ENCODE results near the gene NFU1. TPM values are rescaled to one million over a fixed set of nuclear protein-coding genes. Genes with fewer than 3 reads are reported as not detected.

NFU1 gene
- total and polyA plus RNA-seq, 9 of the 15 experiments (the other 6 are each of a cell fraction or from before 2014, with no cell fraction given): 33.3 to 61.8 (median 53.7) TPM

GRCh38 chr2:69437751-69438154 lies 518 bp upstream of the NFU1 start (continued):
- TF ChIP-seq HMGN3 (IDR thresholded peaks at IDR 0.05; ENCODE audit: borderline replicate concordance, extremely low read depth, insufficient read length, low read depth, low read length): no peak
- TF ChIP-seq, protein P1, sequence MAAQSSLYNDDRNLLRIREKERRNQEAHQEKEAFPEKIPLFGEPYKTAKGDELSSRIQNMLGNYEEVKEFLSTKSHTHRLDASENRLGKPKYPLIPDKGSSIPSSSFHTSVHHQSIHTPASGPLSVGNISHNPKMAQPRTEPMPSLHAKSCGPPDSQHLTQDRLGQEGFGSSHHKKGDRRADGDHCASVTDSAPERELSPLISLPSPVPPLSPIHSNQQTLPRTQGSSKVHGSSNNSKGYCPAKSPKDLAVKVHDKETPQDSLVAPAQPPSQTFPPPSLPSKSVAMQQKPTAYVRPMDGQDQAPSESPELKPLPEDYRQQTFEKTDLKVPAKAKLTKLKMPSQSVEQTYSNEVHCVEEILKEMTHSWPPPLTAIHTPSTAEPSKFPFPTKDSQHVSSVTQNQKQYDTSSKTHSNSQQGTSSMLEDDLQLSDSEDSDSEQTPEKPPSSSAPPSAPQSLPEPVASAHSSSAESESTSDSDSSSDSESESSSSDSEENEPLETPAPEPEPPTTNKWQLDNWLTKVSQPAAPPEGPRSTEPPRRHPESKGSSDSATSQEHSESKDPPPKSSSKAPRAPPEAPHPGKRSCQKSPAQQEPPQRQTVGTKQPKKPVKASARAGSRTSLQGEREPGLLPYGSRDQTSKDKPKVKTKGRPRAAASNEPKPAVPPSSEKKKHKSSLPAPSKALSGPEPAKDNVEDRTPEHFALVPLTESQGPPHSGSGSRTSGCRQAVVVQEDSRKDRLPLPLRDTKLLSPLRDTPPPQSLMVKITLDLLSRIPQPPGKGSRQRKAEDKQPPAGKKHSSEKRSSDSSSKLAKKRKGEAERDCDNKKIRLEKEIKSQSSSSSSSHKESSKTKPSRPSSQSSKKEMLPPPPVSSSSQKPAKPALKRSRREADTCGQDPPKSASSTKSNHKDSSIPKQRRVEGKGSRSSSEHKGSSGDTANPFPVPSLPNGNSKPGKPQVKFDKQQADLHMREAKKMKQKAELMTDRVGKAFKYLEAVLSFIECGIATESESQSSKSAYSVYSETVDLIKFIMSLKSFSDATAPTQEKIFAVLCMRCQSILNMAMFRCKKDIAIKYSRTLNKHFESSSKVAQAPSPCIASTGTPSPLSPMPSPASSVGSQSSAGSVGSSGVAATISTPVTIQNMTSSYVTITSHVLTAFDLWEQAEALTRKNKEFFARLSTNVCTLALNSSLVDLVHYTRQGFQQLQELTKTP (IDR thresholded peaks at IDR 0.05; ENCODE audit: low read depth in 1 of 2, partially characterized antibody in 2 of 2): no peak
- no peak for TF ChIP-seq TAF7 (tag; IDR thresholded peaks at IDR 0.05)
- no peak for TF ChIP-seq PHTF2 (CRISPR knock-in tag; IDR thresholded peaks at IDR 0.05)
- TF ChIP-seq MCM3 (IDR thresholded peaks at IDR 0.05): no peak
- TF ChIP-seq ZNF445 (CRISPR knock-in tag; IDR thresholded peaks at IDR 0.05; ENCODE audit: low read depth): no peak
- no peak for TF ChIP-seq HMG20B (CRISPR knock-in tag; IDR thresholded peaks at IDR 0.05)
- no peak for TF ChIP-seq NFATC3 (IDR thresholded peaks at IDR 0.05)
- TF ChIP-seq THAP12 (CRISPR knock-in tag; IDR thresholded peaks at IDR 0.05): no peak
- TF ChIP-seq TAF1 (IDR thresholded peaks at IDR 0.05; ENCODE audit: control insufficient read depth, extremely low read depth, insufficient read depth, low read length, severe bottlenecking): no peak
- 0 out of 2 replicates have a peak, but pooled peaks have one; percentile 2 for TF ChIP-seq ZNF436 (CRISPR knock-in tag; IDR thresholded peaks at IDR 0.05)
- TF ChIP-seq ZBTB40 (IDR thresholded peaks at IDR 0.05): peak; percentile 53
- no peak for TF ChIP-seq ZBTB40 (CRISPR knock-in tag; IDR thresholded peaks at IDR 0.05)
- no peak for TF ChIP-seq HDAC1 (IDR thresholded peaks at IDR 0.05)

All from K562 (cell line).